HAP-1 (cell line): ENCODE data around the gene TESK2.
"Not testable (repeated sequence)": the region's sequence is repeated elsewhere in the genome, so short reads cannot be mapped to it uniquely, and the experiment has no call there.

Source experiments
- DNase-seq, 2 experiments: peaks; one replicate each; pipeline ENCODE4 v3.0.0-alpha.2; 2016 to 2020; ENCODE audit warnings: low spot score in 2 of 2
- H3K27me3 ChIP-seq: fragments of 250-450 bp; sonication (Bioruptor Pico); 2 replicates; pipeline ENCODE4 v1.5.1; 2020; ENCODE audit warnings: low read depth, mild to moderate bottlenecking, moderate library complexity
- H3K36me3 ChIP-seq: fragments of 250-450 bp; sonication (Bioruptor Pico); replicated peaks from 2 replicates; pipeline ENCODE4 v1.5.1; 2020; ENCODE audit warnings: mild to moderate bottlenecking
- H3K4me1 ChIP-seq: fragments of 250-450 bp; sonication (Bioruptor Pico); 2 replicates; pipeline ENCODE4 v1.5.1; 2020; ENCODE audit warnings: mild to moderate bottlenecking
- H3K4me3 ChIP-seq: fragments of 250-450 bp; sonication (Bioruptor Pico); 2 replicates; pipeline ENCODE4 v1.5.1; 2020; ENCODE audit warnings: mild to moderate bottlenecking, moderate library complexity
- H3K9me3 ChIP-seq: fragments of 250-450 bp; sonication (Bioruptor Pico); 2 replicates; pipeline ENCODE4 v1.5.1; 2020; ENCODE audit warnings: mild to moderate bottlenecking, moderate library complexity
- in situ Hi-C: fragments of 300-500 bp; cut with MboI; formaldehyde crosslinking; loops from 3 replicates; pipeline ENCODE4 v1.14.3; 2020; ENCODE audit warnings: low sequenced_read_pairs, inconsistent platforms, mixed read lengths

TESK2 gene

GRCh38 chr1:45518910-45519309, 27.9 kb upstream of the TESK2 start:
- Histone ChIP-seq H3K9me3 (no peaks in the 10 kb centered on the region), H3K4me3 (peak overlapping the region; percentile 99), H3K4me1 (peaks cover 20% of the 10 kb centered on the region), H3K36me3 (peaks cover 59% of the 10 kb centered on the region), H3K27me3 (no peaks in the 10 kb centered on the region)
- in situ Hi-C loops: no loop called here
- no peak for DNase-seq

GRCh38 chr1:45518366-45518765, 27.4 kb upstream of the TESK2 start:
- peaks cover 64% of the 10 kb centered on the region for H3K36me3 ChIP-seq
- H3K4me1 ChIP-seq: peaks cover 20% of the 10 kb centered on the region
- in situ Hi-C loops, H3K9me3 ChIP-seq, H3K27me3 ChIP-seq, DNase-seq, H3K4me3 ChIP-seq: not testable (repeated sequence)

- in situ Hi-C loops: no loop called here
- DNase-seq: no peak
- no peaks in the 10 kb centered on the region for H3K27me3 ChIP-seq
- H3K36me3 ChIP-seq: peaks cover 81% of the 10 kb centered on the region
- no peaks in the 10 kb centered on the region for H3K9me3 ChIP-seq
- no peak overlapping the region for H3K4me3 ChIP-seq
- H3K4me1 ChIP-seq: peaks cover 11% of the 10 kb centered on the region
These were observed 25.5 kb upstream of the TESK2 start for GRCh38 chr1:45516465-45516864.

- Histone ChIP-seq H3K27me3 (no peaks in the 10 kb centered on the region), H3K36me3 (peaks cover 84% of the 10 kb centered on the region), H3K4me1 (peaks cover 11% of the 10 kb centered on the region), H3K9me3 (no peaks in the 10 kb centered on the region), H3K4me3 (no peak overlapping the region)
- in situ Hi-C loops: no loop called here
- no peak for DNase-seq
These were observed 25.1 kb upstream of the TESK2 start for GRCh38 chr1:45516036-45516435.

GRCh38 chr1:45513532-45514260, 22.7 kb upstream of the TESK2 start:
- H3K36me3 ChIP-seq: peaks cover 96% of the 10 kb centered on the region
- H3K9me3 ChIP-seq, in situ Hi-C loops, H3K4me3 ChIP-seq, H3K4me1 ChIP-seq, H3K27me3 ChIP-seq, DNase-seq: not testable (repeated sequence)

- peaks cover 96% of the 10 kb centered on the region for H3K36me3 ChIP-seq
- DNase-seq: peak; percentile 50 to 78
- in situ Hi-C loops: no loop called here
These were observed 21.7 kb upstream of the TESK2 start for GRCh38 chr1:45512641-45513054.

GRCh38 chr1:45510972-45511527, 20.1 kb upstream of the TESK2 start:
- in situ Hi-C loops: no loop called here
- no peaks in the 10 kb centered on the region for H3K9me3 ChIP-seq
- no peak overlapping the region for H3K4me3 ChIP-seq
- DNase-seq: no peak
- H3K4me1 ChIP-seq: no peaks in the 10 kb centered on the region
- H3K27me3 ChIP-seq: no peaks in the 10 kb centered on the region
- H3K36me3 ChIP-seq: peaks cover 87% of the 10 kb centered on the region

More at GRCh38 chr1:45512641-45513054, 21.7 kb upstream of the TESK2 start:
- no peak overlapping the region for H3K4me3 ChIP-seq
- H3K27me3 ChIP-seq: no peaks in the 10 kb centered on the region
- no peaks in the 10 kb centered on the region for H3K4me1 ChIP-seq
- H3K9me3 ChIP-seq: no peaks in the 10 kb centered on the region

GRCh38 chr1:45510036-45510971, 19.3 kb upstream of the TESK2 start:
- no peak overlapping the region for H3K4me3 ChIP-seq
- peaks cover 80% of the 10 kb centered on the region for H3K36me3 ChIP-seq
- in situ Hi-C loops: no loop called here
- no peaks in the 10 kb centered on the region for H3K4me1 ChIP-seq
- no peaks in the 10 kb centered on the region for H3K9me3 ChIP-seq
- H3K27me3 ChIP-seq: no peaks in the 10 kb centered on the region
- no peak for DNase-seq

GRCh38 chr1:45508295-45509151, 17.6 kb upstream of the TESK2 start:
- Histone ChIP-seq H3K4me1 (no peaks in the 10 kb centered on the region), H3K9me3 (no peaks in the 10 kb centered on the region), H3K27me3 (no peaks in the 10 kb centered on the region), H3K36me3 (peaks cover 62% of the 10 kb centered on the region), H3K4me3 (no peak overlapping the region)
- no peak for DNase-seq
- in situ Hi-C loops: loop anchor here (5.0 kb wide), 1 partner anchor 59 kb away; no protein-coding TSS in a partner anchor

GRCh38 chr1:45507893-45508292, 16.9 kb upstream of the TESK2 start:
- in situ Hi-C loops: loop anchor here (5.0 kb wide), 1 partner anchor 59 kb away; no protein-coding TSS in a partner anchor
- Histone ChIP-seq H3K27me3 (no peaks in the 10 kb centered on the region), H3K4me1 (no peaks in the 10 kb centered on the region), H3K4me3 (no peak overlapping the region), H3K9me3 (no peaks in the 10 kb centered on the region), H3K36me3 (peaks cover 56% of the 10 kb centered on the region)
- no peak for DNase-seq

GRCh38 chr1:45507195-45507594, 16.2 kb upstream of the TESK2 start:
- Histone ChIP-seq H3K4me1 (no peaks in the 10 kb centered on the region), H3K4me3 (no peak overlapping the region), H3K36me3 (peaks cover 49% of the 10 kb centered on the region), H3K27me3 (no peaks in the 10 kb centered on the region), H3K9me3 (no peaks in the 10 kb centered on the region)
- DNase-seq: no peak
- in situ Hi-C loops: loop anchor here (5.0 kb wide), 1 partner anchor 60 kb away; no protein-coding TSS in a partner anchor

GRCh38 chr1:45503462-45504360, 12.7 kb upstream of the TESK2 start:
- H3K4me3 ChIP-seq: no peak overlapping the region
- DNase-seq: no peak
- in situ Hi-C loops: no loop called here
- H3K27me3 ChIP-seq: no peaks in the 10 kb centered on the region
- no peaks in the 10 kb centered on the region for H3K9me3 ChIP-seq
- peaks cover 12% of the 10 kb centered on the region for H3K4me1 ChIP-seq
- peaks cover 15% of the 10 kb centered on the region for H3K36me3 ChIP-seq
